Upper lobe of left lung (tissue), 6 donors: ENCODE measurements around the gene ACAA1. TPM values are rescaled to one million over a fixed set of nuclear protein-coding genes. Genes with fewer than 3 reads are reported as not detected.
A peak's percentile ranks its signal among the peaks of the same experiment; 100 is the strongest.
"Not testable (repeated sequence)": the region's sequence is repeated elsewhere in the genome, so short reads cannot be mapped to it uniquely, and the experiment has no call there.

ENCODE experiments used
- ATAC-seq, 2 donors: fragments of 200-7000 bp; cut with Tn5 transposase; one replicate each; pipeline ENCODE4 v1.9.1; 2022; ENCODE audit warnings: mild to moderate bottlenecking in 2 of 2, moderate library complexity in 2 of 2; ENCODE audit not compliant: low FRiP score in 2 of 2
- DNase-seq, 2 donors: peaks; one replicate each; pipeline ENCODE4 v3.0.0-alpha.2; 2019 to 2020
- H3K27ac ChIP-seq, 4 donors: fragments of 200-600 bp; sonication (generic); one replicate each; pipeline ENCODE4 v1.5.1; 2016 to 2019
- H3K27me3 ChIP-seq, 4 donors: fragments of 200-600 bp; sonication (generic); one replicate each; pipeline ENCODE4 v1.5.1; 2017 to 2019
- H3K36me3 ChIP-seq, 4 donors: fragments of 200-600 bp; sonication (generic); one replicate each; pipeline ENCODE4 v1.5.1; 2016 to 2019
- H3K4me1 ChIP-seq, 4 donors: fragments of 200-600 bp; sonication (generic); one replicate each; pipeline ENCODE4 v1.5.1; 2018 to 2019
- H3K4me3 ChIP-seq, 4 donors: fragments of 200-600 bp; sonication (generic); one replicate each; pipeline ENCODE4 v1.5.1; 2017 to 2019; ENCODE audit warnings: mild to moderate bottlenecking in 2 of 4, moderate library complexity in 1 of 4
- H3K9me3 ChIP-seq, 4 donors: fragments of 200-600 bp; sonication (generic); one replicate each; pipeline ENCODE4 v1.5.1; 2018 to 2019
- EP300 ChIP-seq, 4 donors: sonication (generic); formaldehyde crosslinking; IDR thresholded peaks; one replicate each; pipeline ENCODE4 v1.5.1; 2017; ENCODE audit warnings: antibody characterized with exemption in 4 of 4, control low read depth in 2 of 4
- POLR2A ChIP-seq, 4 donors: fragments of 450-650 bp; IDR thresholded peaks; one replicate each; pipeline ENCODE4 v1.5.1; 2016 to 2017; ENCODE audit warnings: antibody characterized with exemption in 4 of 4, mild to moderate bottlenecking in 2 of 4
- POLR2AphosphoS5 ChIP-seq, 2 donors: sonication (generic); formaldehyde crosslinking; IDR thresholded peaks; one replicate each; pipeline ENCODE4 v1.5.1; 2017; ENCODE audit warnings: antibody characterized with exemption in 2 of 2
- WGBS, 2 donors: methylation state at CpG; one replicate each; pipeline ENCODE4 v1.1.5; 2017 to 2018; 5-methylcytosine and 5-hydroxymethylcytosine counted together
- total RNA-seq, 6 donors: library from RNA; depleted of rRNA in 4 of 6; stranded (reverse); fragments of >200 nt in 4 of 6; gene quantifications; one replicate each; pipeline versions ENCODE4 v1.1.0 to v1.2.1, GENCODE V29; 2016 to 2021
- TF ChIP-seq, protein P1 (sequence below), 6 experiments: fragments of 450-650 bp in 4 of 6; fragments of 200-600 bp in 2 of 6; sonication (generic) in 2 of 6; IDR thresholded peaks; one replicate each; pipeline ENCODE4 v1.5.1; 2016 to 2019; ENCODE audit warnings: antibody characterized with exemption in 6 of 6
- donor health status: DM: no; HTN: no; CAD: no; lungs with moderate emphysema.
- donor health status: DM: no; HTN: yes; CAD: no; lungs with severe emphysema.

Gene ACAA1
- total RNA-seq, 6 donors from 2014 or later: 67.1 to 170 (median 116) TPM

DNA sequence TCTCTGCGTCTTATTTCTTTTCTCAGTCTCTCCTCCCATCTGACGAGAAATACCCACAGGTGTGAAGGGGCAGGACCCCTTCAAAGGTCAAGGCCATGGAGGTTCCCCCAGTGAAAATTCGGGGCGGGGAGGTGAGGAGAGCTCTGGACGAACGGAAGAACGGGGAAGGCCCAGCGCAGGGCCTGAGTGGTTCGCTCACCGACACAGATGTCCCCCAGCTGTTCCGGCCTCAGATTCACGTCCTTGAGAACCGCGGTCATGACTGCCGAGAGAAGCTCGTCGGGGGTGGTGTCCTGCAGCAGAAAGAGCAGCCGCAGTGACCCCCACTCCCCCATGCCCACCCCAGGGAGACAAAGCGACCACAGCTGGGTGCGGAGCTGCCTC, 542 bp downstream of the ACAA1 start:
- Histone ChIP-seq H3K36me3 (peaks cover under 1 to 43% (median 28%) of the 10 kb centered on the region in 4 donors), H3K27ac (peak overlapping the region; percentile 78 to 98 (median 96)), H3K9me3 (no peaks in the 10 kb centered on the region), H3K27me3 (no peaks in the 10 kb centered on the region), H3K4me3 (peak overlapping the region; percentile 63 to 97 (median 88)), H3K4me1 (peaks cover 47 to 69% (median 57%) of the 10 kb centered on the region in 4 donors)
- 0% methylated on average over 17 to 19 of the region's 20 CpGs for WGBS, 2 donors
- DNase-seq (peak in 1 of 2 donors; percentile 50), ATAC-seq (peak in 1 of 2 donors; percentile 2)
- no peak for TF ChIP-seq EP300 (IDR thresholded peaks at IDR 0.05)

DNA sequence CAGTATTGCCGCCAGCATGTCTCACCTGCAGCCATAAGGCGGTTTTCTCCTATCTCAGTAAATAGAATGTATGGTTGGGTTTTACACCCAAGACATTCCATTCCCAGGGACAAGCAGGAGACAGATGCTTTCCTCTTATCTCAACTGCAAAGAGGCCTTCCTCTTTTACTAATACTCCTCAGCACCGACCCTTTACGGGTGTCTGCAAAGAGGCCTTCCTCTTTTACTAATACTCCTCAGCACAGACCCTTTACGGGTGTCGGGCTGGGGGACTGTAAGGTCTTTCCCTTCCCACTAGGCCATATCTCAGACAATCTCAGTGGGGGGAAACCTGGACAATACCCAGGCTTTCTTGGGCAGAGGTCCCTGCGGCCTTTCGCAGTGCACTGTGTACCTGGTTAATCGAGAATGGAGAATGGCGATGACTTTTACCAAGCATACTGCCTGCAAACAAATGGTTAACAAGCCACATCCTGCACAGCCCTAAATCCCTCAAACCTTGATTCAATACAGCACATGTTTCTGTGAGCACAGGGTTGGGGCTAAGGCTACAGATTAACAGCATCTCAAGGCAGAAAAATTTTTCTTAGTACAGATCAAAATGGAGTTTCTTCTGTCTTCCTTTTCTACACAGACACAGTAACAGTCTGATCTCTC, 1.2 kb downstream of the ACAA1 start:
- peaks cover 44 to 66% (median 58%) of the 10 kb centered on the region in 4 donors for H3K4me1 ChIP-seq
- 52 to 65% methylated on average over 10 of the region's 10 CpGs for WGBS, 2 donors
- DNase-seq: not testable (repeated sequence)

DNA sequence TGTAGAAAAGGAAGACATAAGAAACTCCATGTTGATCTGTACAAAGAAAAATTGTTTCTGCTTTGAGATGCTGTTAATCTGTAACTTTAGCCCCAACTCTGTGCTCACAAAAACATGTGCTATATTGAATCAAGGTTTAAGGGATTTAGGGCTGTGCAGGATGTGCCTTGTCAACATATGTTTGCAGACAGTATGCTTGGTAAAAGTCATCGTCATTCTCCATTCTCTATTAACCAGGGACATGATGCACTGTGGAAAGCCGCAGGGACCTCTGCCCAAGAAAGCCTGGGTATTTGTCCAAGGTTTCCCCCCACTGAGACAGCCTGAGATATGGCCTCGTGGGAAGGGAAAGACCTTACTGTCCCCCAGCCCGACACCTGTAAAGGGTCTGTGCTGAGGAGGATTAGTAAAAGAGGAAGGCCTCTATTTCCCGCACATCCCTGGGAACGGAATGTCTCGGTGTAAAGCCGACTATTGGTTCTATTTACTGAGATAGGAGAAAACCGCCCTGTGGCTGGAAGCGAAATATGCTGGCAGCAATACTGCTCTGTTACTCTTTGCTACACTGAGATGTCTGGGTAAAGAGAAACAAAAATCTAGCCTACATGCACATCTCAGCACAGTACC, 2.3 kb downstream of the ACAA1 start:
- H3K4me1 ChIP-seq: peaks cover 33 to 56% (median 53%) of the 10 kb centered on the region in 4 donors
- not testable (repeated sequence) for H3K4me3 ChIP-seq, H3K27me3 ChIP-seq, DNase-seq, ATAC-seq, H3K9me3 ChIP-seq
- H3K36me3 ChIP-seq: peaks cover 11 to 51% (median 39%) of the 10 kb centered on the region in 4 donors
- peak overlapping the region in 1 of 4 donors; percentile 38 for H3K27ac ChIP-seq
- WGBS, 2 donors: 94 to 96% methylated on average over 10 of the region's 10 CpGs

More for the DNA sequence above, 1.2 kb downstream of the ACAA1 start:
- Histone ChIP-seq H3K4me3 (peak overlapping the region; percentile 63 to 97 (median 88)), H3K27ac (peak overlapping the region; percentile 78 to 98 (median 96)), H3K36me3 (peaks cover 6 to 43% (median 30%) of the 10 kb centered on the region in 4 donors)
- ATAC-seq, H3K9me3 ChIP-seq, H3K27me3 ChIP-seq: not testable (repeated sequence)

GRCh38 chr3:38133557-38134405, 3.1 kb downstream of the ACAA1 start:
- Histone ChIP-seq H3K27me3 (no peaks in the 10 kb centered on the region), H3K9me3 (no peaks in the 10 kb centered on the region), H3K36me3 (peaks cover 14 to 59% (median 48%) of the 10 kb centered on the region in 4 donors), H3K4me3 (no peak overlapping the region), H3K4me1 (peaks cover 33 to 56% (median 52%) of the 10 kb centered on the region in 4 donors), H3K27ac (peak overlapping the region; percentile 34 to 62 (median 38))
- ATAC-seq: no peak
- DNase-seq: peak in 1 of 2 donors; percentile 84
- 85 to 86% methylated on average over 9 to 10 of the region's 10 CpGs for WGBS, 2 donors
- TF ChIP-seq POLR2AphosphoS5 (IDR thresholded peaks at IDR 0.05): peak in 1 of 2 donors; percentile 18
- peak in 1 of 4 donors; percentile 18 for TF ChIP-seq EP300 (IDR thresholded peaks at IDR 0.05)
- TF ChIP-seq POLR2A (IDR thresholded peaks at IDR 0.05): no peak

DNA sequence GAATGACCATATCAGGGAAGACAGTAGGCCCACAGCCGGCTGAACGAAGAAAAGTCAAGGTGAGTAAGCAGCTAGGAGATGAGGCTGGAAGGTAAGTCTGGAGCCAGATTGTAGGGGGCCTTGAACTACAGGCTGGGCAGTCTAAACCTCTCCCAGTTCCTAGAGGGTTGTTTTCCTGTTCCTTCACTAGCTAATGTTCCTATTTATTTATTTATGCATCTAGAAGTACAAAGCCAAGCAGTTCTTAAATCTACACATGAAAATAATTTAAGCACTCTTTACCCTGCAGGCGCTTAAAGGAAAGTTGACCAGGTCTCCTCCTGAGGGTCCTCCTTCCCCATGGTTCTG, 3.7 kb downstream of the ACAA1 start:
- Histone ChIP-seq H3K36me3 (peaks cover 16 to 65% (median 54%) of the 10 kb centered on the region in 4 donors), H3K9me3 (no peaks in the 10 kb centered on the region), H3K4me1 (peaks cover 33 to 62% (median 55%) of the 10 kb centered on the region in 4 donors), H3K4me3 (no peak overlapping the region), H3K27me3 (no peaks in the 10 kb centered on the region), H3K27ac (peak overlapping the region in 3 of 4 donors; percentile 13 to 62 (median 38))
- DNase-seq (no peak), ATAC-seq (no peak)
- 78 to 81% methylated on average over 3 of the region's 3 CpGs for WGBS, 2 donors
- no peak for TF ChIP-seq POLR2A (IDR thresholded peaks at IDR 0.05)
- no peak for TF ChIP-seq POLR2AphosphoS5 (IDR thresholded peaks at IDR 0.05)
- TF ChIP-seq, protein P1, sequence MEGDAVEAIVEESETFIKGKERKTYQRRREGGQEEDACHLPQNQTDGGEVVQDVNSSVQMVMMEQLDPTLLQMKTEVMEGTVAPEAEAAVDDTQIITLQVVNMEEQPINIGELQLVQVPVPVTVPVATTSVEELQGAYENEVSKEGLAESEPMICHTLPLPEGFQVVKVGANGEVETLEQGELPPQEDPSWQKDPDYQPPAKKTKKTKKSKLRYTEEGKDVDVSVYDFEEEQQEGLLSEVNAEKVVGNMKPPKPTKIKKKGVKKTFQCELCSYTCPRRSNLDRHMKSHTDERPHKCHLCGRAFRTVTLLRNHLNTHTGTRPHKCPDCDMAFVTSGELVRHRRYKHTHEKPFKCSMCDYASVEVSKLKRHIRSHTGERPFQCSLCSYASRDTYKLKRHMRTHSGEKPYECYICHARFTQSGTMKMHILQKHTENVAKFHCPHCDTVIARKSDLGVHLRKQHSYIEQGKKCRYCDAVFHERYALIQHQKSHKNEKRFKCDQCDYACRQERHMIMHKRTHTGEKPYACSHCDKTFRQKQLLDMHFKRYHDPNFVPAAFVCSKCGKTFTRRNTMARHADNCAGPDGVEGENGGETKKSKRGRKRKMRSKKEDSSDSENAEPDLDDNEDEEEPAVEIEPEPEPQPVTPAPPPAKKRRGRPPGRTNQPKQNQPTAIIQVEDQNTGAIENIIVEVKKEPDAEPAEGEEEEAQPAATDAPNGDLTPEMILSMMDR (IDR thresholded peaks at IDR 0.05): no peak
- no peak for TF ChIP-seq EP300 (IDR thresholded peaks at IDR 0.05)

DNA sequence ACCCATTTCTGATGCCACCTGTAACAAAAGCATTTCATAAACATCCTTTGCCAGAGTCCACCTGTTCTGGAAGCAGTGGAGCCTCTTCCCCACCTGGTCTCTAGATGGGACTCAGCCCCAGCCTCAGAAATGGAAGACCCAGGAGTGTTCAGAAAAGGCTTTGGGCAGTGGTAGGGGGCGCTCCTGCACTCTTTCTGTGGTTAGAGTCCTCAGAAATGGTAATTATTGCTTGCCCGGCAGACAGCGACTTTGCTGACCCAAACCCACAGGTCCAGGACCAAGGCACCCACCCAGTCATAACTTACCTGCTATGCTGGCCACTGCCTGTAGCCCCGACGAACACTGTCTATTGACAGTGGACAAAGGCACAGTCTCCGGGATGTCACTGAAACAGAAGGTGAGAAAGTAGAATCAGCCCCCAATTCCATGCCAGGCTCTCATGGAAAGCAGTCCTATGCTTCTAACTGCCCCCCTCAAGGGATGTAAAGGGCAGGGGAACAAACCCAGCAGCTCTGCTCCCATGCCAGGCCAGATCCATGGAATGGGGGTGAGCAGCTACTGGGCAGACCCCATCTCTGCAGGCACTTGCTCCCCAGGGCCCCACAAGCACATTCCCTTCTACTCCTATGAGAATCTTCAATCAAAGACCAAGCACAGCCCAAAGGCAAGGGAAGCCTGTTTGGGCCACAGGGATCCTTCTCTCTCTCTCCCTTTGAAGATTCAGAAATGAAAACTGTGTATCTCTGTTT, 5.1 kb downstream of the ACAA1 start:
- H3K4me1 ChIP-seq: peaks cover 28 to 66% (median 58%) of the 10 kb centered on the region in 4 donors
- peak overlapping the region in 1 of 4 donors; percentile 7 for H3K27ac ChIP-seq
- DNase-seq: no peak
- WGBS, 2 donors: 79 to 81% methylated on average over 6 of the region's 6 CpGs
- TF ChIP-seq POLR2A (IDR thresholded peaks at IDR 0.05): no peak
- no peaks in the 10 kb centered on the region for H3K9me3 ChIP-seq
- H3K36me3 ChIP-seq: peaks cover 16 to 79% (median 67%) of the 10 kb centered on the region in 4 donors
- no peaks in the 10 kb centered on the region for H3K27me3 ChIP-seq
- H3K4me3 ChIP-seq: no peak overlapping the region
- ATAC-seq: no peak
